HG02870 (cell line): Measurements from ENCODE around the gene BPHL.
"Not testable (repeated sequence)": the region's sequence is repeated elsewhere in the genome, so short reads cannot be mapped to it uniquely, and the experiment has no call there.

ENCODE experiments used
- ATAC-seq: cut with Tn5 transposase; IDR thresholded peaks from one replicate; pipeline ENCODE4 v1.9.1; 2021; ENCODE audit warnings: mild to moderate bottlenecking, moderate library complexity; ENCODE audit not compliant: unreplicated experiment

Gene BPHL

DNA sequence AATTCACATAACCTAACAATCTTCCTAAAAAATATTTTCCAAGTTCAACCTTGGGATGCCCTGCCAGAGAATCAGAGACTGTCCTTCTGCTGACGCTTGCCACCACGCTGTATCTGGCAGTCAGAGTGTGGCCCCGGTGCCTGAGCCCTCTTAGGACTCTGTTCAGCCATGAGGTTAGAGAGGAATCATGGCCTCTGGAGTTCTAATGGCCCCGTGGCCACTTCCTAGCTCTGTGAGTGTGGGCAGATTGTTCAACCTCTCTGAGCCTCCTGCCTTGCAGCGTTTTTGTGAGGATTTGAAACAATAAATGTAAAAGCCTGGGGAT is 2.2 kb downstream of the BPHL start:
- ATAC-seq, result no peak

DNA sequence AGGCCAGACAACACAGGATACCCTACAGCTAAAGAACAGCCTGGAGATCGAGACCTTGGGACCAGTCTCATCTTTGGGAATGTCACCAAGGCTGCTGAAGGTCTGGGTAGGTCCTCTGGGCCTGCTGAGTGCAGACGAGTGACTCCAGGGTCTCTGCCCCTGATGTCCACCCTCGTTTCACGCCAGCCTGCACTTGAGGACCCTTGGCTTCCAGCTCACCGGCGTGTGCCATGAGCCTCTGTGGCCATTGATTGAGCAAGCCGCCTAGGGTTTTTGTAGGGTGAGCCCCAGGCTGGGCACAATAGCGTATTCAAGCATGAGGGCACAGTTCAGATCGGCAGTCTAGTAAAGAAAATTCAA is 4.3 kb downstream of the BPHL start:
- no peak for ATAC-seq

DNA sequence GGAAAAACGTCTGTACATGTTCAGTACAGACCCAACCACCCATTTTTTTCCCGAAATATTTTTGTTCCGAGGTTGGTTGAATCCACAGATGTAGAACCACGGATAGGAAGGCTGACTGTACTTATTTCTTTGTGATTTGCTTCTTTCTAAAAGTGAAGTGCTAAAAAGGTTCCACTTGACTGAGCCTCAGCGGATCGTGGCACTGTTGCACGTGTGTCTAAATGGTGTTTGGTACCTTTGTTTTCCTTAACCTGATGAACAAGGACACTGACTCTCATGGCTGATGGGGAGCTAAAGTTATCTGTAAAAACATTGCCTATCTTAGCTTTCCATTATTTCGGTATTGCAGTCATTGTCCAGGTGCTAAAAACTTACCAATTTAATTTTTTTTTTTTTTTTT is 6.2 kb downstream of the BPHL start:
- ATAC-seq, result no peak

DNA sequence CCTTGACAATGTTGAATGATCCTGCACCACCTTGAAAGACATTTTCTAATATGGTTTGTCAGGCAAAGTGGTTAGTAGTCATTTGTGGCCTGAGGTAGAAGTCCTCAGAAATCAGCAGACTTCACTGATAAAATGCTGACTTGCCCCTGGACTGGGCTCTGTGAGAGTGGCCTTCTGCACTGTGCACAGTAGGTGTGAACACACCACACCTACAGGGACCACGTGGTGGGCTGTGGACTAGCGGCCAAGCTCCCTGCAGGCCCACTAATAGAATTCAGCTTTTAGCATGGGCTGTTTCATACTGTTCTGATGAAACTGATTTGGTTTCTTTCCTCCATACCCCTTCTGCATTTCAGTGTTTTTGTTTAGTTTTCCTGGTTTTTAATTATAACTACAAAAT is 7.3 kb downstream of the BPHL start:
- no peak for ATAC-seq

DNA sequence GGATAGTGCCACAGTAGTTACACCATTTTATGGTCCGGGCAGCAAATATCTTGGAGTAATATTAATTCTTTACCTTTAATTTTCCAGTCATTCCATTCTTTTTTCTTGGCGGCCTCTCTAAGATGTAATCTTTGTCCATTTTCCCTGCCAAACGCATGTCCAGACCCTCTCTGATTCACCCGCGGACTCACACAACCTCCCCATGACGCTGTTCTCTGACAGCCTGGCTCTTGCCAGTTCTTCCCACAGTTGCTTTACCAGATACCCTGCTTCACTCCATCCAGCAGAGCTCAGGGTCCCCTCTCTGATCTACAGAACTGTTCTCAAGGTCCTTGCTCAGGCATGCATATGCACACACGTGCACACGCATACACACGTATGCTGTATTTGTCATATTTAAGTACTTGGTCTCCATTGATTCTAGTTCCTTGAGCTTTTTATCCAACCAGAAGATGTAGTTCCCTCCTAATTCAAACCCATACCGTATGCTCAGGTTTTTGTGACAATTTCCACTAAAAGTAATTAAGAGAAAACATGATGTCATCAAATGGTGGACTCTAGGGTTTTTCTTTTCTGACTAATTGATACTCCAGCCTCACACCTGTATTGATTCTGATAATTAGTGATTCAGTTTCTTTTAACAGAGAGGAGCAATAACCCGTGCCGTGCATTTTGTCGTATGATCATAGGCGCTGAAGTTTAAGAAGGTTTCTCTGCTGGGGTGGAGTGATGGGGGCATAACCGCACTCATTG is 10.0 kb downstream of the BPHL start:
- ATAC-seq, result no peak

DNA sequence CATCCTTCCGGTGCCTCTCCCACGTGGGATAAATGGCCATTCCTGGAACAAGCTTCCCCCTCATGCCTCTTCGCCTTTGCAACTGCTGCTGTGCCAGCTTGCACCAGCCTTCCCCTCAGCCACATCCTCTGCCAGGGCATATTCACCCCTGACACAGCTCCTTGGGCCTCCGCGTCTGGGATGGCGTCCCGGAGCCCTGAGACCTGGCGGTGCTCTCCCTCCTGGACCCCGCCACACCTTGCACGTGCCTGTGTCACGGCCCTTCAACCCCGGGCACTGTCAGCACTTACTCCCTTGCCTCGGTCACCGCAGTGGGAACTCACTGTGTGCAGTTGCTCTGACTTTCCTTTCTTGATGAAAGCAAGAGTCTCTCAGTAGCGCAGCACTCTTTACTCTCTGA is 13.2 kb downstream of the BPHL start:
- no peak for ATAC-seq

DNA sequence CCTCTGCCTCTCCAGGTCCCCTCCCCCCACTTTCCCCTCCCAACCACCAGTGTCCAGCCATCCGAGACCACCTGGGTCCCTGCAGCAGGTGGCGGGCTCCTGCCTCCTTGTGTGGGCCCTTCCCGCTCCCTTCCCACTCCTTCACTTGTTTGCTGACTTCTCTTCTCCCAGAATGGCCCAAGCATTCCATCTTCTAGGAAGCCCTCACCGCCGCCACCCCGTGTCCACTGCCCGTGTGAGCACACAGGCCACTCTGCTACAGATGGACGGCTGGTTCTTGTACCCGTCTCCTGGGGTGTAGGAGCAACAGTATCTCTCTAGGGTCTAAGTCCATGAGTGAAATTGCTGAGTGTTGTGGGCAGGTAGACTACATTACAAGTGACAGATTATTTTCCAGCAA is 15.0 kb downstream of the BPHL start:
- no peak for ATAC-seq

DNA sequence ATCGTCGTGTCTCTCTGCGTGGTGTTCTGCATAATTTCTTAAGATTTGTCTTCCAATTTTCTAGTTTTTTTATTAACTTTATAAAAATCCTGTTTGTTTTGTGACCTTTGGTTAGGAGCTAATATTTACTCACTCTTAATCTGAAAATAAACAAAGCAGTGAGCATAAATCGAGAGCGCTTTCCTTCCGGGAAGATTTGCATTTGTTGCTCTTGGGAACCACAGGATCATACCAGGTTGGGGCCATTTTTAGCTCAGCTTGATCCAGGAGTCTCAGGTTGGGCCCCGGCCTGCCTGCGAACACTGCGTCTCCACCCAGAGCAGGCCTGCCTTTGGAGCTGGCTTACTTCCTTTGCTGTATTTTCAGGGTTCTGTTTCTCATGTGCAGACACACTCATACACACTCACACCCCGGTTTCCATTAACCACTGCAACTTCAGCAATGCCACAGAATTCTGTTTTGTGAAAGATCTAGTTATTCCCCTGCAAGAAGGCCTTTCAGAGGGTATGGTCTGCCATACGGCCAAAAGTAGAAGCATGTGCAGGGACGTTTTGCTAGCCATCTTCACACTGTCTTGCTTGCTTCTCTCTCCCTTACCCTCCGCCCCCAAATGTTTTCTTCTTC is 17.3 kb downstream of the BPHL start:
- ATAC-seq, result no peak

DNA sequence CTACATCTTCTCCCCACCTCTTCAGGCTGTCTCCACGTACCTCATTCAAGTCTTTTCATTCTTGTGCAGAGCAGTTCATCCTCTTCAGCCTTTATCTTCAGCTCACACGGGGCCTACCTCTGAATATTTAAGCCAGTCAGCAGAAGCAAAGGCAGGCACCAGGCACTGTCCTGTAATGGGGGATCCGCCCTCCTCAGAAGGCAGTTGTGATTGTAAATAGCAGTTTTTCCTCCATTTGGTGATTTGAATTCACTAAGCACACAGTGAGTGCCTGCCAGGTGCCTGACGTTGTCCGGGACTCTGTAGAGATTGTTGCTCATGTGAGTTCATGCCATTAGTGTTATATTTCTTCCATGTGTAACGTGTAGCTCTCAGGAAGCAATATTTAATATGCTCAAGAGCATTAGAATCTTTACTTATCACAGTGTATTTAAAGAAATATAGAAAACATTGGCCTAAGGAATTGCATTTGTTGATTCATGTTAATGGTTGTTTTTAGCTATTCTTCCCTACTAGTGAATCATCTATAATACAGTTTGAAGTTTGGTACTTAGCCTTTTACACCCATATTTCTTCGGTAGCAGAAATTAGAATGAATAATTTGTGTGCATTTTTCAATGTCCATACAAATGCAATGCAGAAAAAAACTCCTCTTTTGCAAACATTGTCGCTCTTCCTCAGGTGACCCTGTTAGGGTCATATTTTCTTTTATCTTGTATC is 17.9 kb downstream of the BPHL start:
- no peak for ATAC-seq

DNA sequence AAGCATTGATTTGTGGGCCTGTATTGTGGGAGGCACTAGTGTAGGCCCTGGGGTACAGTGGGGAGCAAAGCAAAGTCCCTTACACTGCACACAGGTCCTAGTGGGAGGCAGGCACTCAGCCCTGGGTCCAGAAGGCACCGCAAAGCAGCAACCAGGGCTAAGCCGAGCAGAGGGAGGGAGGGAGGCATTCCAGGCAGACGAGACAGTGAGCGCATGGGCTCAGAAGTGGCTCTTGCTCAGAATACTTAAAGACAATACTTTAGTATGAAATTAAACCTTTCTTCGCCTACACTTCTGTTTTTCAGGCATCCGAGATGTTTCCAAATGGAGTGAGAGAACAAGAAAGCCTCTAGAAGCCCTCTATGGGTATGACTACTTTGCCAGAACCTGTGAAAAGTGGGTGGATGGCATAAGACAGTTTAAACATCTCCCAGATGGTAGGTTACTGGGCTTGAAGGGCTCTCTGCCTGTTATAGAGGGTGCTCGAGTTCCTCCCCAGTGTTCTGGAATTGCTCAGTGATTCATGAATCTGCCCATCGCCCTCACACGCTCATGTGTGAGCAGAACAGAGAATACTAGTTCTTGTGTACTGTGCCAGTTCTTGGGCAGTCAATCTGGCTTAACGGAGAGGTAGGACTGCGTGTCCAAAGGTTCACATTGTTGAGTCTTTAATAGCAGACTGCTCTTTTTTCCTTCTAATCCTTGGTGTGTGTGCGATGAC is 18.7 kb downstream of the BPHL start:
- ATAC-seq, result no peak

DNA sequence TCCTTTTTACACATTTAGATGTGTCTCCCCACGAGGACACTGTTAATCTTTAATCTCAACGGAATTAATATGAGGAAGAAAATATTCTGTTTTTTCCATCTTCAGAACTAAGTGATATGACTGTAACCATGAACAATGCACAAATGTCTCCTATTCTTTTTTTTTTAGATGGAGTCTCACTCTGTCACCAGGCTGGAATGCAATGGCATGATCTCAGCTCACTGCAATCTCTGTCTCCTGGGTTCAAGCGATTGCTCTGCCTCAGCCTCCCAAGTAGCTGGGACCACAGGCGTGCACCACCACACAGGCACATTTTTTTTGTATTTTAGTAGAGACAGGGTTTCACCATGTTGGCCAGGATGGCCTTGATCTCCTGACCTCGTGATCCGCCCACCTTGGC is 19.4 kb downstream of the BPHL start:
- not testable (repeated sequence) for ATAC-seq

DNA sequence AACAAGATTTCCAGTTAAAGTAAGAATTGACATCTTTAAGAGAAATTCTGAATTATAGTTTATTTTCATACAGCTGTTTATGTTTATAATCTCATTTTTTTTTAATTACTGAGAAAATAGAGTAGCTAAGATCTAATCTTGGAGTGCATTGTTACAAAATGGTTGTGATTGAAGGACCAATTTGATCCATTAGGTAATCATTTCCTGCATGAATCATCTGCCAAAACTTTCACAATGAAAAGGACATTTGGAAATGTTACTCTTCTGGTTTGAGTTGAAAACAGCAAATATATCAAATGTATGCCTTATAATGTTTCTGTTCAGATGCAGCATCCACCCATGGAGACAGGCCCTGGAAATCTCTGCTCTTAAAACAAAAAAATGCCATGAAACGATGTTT is 19.8 kb downstream of the BPHL start:
- no peak for ATAC-seq

DNA sequence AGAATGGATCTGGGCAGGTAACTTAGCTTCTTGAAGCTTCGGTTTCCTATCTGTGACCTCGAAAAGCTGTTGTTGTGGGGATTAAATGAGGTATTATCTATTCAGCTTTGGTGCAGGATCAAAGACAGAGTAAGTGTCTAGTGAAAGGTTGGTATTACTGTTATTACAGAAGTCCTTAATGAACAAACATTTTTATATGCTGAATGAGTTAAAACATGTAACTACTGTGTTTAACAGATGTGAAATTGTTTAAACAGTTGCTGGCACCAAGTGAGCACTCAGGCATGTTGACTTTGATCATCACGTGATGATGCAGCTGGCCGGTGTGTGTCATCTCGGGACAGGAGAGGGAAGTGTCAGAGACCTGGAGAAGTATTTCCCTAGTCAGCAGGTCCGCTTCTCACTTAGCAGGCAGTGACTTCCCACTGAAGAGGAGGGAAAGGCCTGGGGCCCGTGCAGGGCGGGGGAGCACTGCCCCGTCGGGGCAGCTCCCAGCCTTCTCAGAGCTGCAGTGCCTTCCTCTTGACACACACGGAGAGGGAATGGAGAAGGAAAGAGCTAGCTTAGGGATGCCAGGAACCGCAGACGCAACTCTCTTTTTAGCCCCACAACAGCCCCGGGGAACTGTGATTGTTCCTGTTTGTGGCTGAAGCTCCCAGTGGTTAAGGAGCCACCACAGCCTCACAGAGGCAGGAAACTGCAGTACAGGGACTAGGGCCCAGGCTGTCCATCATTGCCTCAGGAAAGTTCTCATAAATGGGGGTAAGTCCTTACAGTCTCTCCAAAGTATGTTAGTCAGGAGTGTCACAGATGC is 20.8 kb downstream of the BPHL start:
- ATAC-seq, result no peak

DNA sequence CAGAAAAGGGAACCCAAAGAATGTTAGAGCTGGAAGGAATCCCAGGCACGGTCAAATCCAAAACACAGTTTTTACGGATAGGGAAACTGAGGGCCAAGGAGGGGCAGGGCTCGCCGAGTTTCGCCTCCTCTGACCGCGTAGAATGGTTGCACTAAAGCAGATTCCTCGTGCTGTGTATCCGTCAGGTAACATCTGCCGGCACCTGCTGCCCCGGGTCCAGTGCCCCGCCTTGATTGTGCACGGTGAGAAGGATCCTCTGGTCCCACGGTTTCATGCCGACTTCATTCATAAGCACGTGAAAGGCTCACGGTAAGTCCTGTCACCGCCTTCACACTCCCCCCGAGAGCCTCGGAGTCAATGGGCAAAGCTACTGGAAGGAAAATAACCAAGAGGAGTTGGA is 21.7 kb downstream of the BPHL start:
- ATAC-seq, result no peak

DNA sequence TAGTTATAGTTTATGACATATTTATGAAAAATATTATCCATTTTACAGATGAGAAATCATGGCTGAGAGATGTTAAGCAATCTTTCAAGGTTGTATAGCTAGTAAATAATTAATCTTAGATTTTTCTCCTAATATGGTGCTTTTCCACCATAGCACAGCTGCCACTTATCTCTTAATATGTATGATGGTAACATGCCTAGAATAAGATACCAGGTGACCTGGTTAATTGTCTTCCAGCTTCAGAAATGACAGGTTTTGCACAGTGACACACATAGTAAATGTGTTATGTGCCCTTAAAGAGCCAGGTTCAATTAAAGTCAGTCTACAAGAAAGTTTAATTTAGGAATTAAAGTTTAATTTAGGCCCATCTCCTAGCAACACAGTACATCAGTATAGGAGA is 24.0 kb downstream of the BPHL start:
- ATAC-seq, result no peak

DNA sequence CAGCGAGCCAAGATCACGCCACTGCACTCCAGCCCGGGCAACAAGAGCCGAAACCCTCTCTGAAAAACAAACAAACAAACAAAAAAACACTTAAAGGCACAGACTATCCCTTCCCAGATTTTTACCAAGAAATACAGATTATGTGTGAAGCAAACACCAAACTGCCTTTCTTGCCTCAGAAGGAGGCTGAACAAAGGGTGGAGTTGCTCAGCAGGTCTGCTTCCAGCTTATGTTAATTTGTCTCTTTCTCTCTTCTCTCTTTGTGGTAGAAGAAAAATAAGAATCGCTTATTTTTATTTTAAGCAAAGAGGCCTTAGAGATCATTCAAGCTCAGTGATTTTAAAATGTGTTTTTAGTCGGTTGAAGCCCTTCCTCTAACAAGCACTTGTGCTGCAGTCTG is 24.6 kb downstream of the BPHL start:
- no peak for ATAC-seq

DNA sequence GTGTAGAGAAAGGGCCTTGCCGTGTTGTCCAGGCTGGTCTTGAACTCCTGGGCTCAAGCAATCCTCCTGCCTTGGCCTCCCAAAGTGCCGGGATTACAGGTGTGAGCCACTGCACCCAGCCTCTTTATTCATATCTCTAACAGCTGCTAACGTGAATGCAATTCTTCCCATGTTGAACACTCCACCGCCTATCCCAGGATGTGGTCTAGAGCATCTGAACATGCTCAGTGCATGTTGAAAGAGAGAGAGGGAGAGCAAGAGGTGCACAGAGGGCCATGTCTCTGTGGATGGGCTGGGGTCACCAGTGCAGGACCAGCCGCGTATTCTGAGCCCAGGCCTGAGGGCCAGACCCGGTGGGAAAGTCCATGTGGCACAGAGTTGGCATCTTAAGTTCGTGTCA is 26.1 kb downstream of the BPHL start:
- ATAC-seq, result no peak

DNA sequence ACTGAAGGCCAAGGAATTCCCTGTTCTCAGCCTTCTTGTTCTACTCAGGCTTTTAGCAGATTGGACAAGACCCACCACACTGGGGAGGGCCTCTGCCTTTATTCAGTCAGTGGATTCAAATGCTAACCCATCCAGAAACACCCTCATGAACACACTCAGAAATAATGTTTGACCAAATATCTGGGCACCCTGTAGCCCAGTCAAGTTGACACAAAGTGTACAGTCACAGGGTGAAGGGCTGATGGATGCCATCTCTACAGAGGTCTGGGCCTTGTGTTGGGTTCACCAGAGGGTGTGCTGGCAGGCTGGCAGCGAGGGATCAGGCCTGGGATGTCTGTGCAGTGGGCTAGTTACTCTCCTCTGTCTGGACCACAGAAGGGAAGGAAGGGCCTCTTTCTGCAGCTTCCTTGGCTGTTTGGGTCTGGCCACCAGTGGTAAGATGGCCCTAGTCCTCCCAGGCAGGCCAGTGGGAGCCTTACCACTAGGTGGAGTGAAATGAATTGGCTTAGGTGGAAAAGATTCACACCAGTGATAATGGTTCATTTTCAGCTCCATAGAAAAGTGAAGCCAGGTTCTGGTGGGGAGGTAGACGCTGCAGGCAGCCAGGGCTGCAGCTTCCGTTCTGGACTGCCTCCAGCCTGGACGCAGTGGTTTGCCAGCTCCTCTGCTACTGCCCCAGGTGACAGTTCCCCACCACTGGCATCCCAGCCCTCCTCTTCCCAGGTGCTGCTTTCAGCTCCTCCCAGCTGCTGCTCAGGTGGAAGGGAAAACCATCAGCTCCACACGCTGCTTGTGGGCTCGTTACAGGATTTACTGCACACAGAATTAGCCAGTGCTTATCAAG is 29.6 kb downstream of the BPHL start:
- ATAC-seq, result no peak

DNA sequence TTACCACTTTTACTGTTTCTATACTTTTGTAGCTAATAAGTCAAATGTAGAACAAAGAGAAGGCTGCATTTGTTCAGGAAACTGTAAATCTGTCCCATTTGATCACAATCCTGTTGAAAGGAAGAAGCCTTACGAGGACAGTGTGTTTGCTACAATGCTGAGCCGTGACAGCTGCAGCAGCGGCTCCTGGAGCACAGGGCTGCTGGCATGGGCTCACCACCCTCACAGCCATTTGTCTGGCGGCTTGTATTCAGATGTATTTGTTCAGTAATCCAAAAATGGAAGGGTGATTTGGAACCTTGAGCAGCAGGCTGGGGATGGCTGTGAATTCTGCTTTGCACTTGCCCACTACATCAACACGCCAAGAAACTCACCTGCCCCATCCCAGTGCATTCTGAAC is 33.2 kb downstream of the BPHL start:
- ATAC-seq, result no peak

DNA sequence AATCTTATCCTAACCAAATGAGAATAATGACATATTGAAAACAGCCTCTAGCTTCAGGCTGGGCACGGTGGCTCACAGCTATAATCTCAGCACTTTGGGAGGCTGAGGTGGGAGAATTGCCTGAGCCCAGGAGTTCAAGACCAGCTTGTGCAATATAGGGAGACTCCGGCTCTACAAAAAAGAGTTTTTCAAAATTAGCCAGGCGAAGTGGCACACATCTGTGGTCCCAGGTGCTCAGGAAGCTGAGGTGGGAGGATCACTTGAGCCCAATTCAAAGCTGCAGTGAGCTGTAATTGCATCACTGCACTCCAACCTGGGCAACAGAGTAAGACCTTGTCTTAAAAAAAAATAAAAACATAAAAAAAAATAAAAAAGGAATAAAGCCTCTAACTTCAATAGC is 34.2 kb downstream of the BPHL start:
- no peak for ATAC-seq
